ENCODE results near the gene CDY1B. TPM values are rescaled to one million over a fixed set of nuclear protein-coding genes. Genes with fewer than 3 reads are reported as not detected.
"Not testable (repeated sequence)": the region's sequence is repeated elsewhere in the genome, so short reads cannot be mapped to it uniquely, and the experiment has no call there.

Gene CDY1B, protein sequence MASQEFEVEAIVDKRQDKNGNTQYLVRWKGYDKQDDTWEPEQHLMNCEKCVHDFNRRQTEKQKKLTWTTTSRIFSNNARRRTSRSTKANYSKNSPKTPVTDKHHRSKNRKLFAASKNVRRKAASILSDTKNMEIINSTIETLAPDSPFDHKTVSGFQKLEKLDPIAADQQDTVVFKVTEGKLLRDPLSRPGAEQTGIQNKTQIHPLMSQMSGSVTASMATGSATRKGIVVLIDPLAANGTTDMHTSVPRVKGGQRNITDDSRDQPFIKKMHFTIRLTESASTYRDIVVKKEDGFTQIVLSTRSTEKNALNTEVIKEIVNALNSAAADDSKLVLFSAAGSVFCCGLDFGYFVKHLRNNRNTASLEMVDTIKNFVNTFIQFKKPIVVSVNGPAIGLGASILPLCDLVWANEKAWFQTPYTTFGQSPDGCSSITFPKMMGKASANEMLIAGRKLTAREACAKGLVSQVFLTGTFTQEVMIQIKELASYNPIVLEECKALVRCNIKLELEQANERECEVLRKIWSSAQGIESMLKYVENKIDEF
- total RNA-seq (ENCODE audit: low replicate concordance) = not detected in 2 replicates

DNA sequence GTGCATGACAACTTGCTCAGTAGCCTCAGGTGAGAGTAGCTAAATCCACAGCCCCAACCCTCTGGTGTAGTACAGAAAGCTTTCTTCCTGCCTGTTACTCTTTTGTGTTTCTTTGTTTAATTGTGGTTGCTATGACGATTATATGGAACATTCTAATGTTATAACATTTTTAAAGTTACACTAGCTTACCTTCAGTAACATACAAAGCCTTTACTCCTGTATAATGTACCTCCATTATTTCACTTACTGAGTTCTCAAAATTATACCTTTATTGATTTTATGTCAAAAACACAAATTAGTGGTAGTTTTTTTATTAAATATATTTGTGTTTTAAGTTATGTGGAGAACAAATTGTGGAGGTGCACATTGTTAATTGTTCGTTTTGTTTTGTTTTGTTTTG lies at the start of gene CDY1B:
TSS of gene CDY1B (minus strand) at position 101 of the 400 bp plus-strand sequence. CDS start 331 bp downstream, outside the sequence.
- H3K9ac ChIP-seq; H3K9me3 Mint-ChIP-seq; H3K27me3 ChIP-seq; H2AFZ ChIP-seq (replicated peaks); H3K79me2 ChIP-seq (ENCODE audit: low read depth); H3K27me3 Mint-ChIP-seq (ENCODE audit: insufficient read depth, low read depth); H3F3A ChIP-seq (ENCODE audit: low read depth); H3K9me3 ChIP-seq (ENCODE audit: low read depth); H3K36me3 ChIP-seq; H3K4me1 ChIP-seq; H3K27ac ChIP-seq; H3K4me3 ChIP-seq; H3K36me3 Mint-ChIP-seq; H3K4me2 ChIP-seq; H3K4me1 Mint-ChIP-seq; H4K20me1 ChIP-seq (ENCODE audit: low read depth); DNase-seq (ENCODE audit: low spot score); H3K27ac Mint-ChIP-seq; H3K4me3 Mint-ChIP-seq: not testable (repeated sequence)

DNA sequence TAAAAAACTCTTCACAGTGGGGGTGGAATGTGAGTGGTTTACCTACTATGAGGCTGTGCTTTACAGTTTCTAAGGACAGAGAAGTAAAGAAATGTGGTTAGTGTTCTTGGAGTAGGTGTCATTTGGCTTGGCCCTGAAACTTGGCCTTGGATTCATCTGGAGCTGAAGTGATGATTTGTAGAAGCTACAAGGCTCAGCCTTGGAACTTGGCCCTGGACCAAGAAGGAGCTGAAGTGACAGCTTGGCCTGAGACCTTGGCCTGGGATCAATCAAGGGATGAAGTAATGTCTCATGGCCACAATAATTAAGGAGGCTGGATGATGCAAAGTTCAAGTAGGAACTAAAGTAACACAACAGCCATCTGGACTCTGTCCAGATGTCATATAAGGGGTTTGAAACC lies 1.7 kb upstream of the CDY1B start:
- H4K20me1 ChIP-seq (ENCODE audit: low read depth); H3K9me3 ChIP-seq (ENCODE audit: low read depth); H3K79me2 ChIP-seq (ENCODE audit: low read depth); H3K27ac Mint-ChIP-seq; H3K4me1 ChIP-seq; H3K4me3 Mint-ChIP-seq; H3K4me2 ChIP-seq; H3K27ac ChIP-seq; H3K4me3 ChIP-seq; H3K9ac ChIP-seq; H3K36me3 Mint-ChIP-seq; H3K27me3 Mint-ChIP-seq (ENCODE audit: insufficient read depth, low read depth); H3K36me3 ChIP-seq; H3K4me1 Mint-ChIP-seq; H3K9me3 Mint-ChIP-seq; DNase-seq (ENCODE audit: low spot score); H3F3A ChIP-seq (ENCODE audit: low read depth); H2AFZ ChIP-seq (replicated peaks); H3K27me3 ChIP-seq: not testable (repeated sequence)

DNA sequence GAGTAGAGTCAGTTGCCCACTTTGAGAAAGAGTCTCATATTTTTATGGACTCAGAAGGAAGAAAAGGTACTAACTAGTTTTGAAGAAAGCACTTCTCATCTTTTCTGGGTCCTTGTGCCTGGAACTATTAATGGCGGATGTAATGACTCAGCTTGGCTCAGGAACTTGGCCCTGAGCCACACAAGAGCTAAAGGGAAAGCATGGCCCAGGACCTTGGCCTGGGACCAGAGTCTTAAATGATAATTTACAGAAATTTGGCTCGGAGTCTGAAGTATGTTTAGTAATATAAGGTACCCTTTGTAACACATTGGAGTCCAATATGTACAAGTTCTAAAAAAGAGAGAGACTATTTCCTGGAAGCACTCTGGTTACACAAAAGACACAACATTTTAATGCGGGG lies 4.6 kb downstream of the CDY1B start:
- not testable (repeated sequence) for H3K4me1 Mint-ChIP-seq; H3K27me3 Mint-ChIP-seq (ENCODE audit: insufficient read depth, low read depth); H3F3A ChIP-seq (ENCODE audit: low read depth); H2AFZ ChIP-seq (replicated peaks); H3K4me3 ChIP-seq; H4K20me1 ChIP-seq (ENCODE audit: low read depth); H3K9ac ChIP-seq; H3K79me2 ChIP-seq (ENCODE audit: low read depth); H3K4me3 Mint-ChIP-seq; DNase-seq (ENCODE audit: low spot score); H3K36me3 Mint-ChIP-seq; H3K27ac Mint-ChIP-seq; H3K27ac ChIP-seq; H3K27me3 ChIP-seq; H3K9me3 Mint-ChIP-seq; H3K36me3 ChIP-seq; H3K4me1 ChIP-seq; H3K4me2 ChIP-seq; H3K9me3 ChIP-seq (ENCODE audit: low read depth)

DNA sequence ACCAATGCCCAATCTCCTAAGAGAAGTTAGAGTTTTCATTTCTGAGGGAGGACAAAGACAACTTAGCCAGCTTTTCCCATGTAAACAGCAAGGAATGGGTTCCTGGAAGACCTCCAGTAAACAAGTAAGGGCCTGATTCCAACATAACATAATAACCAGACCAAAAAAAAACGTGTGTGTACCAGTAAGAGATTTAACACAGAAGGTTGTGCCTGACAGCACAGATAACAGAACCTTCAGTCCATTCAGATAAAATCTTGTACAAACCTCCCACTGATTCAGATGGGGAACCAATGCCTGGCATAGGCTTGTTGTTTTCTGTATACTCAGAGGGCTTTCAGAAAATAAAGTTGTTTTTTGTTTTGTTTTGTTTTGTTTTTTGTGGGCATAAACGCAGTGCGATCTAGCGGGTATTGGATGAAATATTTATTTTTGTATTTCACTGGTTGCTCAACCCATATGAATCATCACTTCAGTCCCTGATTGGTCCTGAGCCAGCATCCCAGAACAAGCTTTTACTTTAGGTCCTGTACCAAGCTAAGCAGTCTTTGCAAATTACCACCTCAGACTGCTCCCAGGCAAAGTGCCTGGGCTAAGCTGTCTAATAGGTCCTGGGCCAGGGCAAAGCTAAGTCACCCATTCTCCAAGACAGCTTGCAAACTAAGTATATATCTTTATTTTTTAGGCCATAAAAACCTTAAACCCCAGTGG lies 8.7 kb downstream of the CDY1B start:
- not testable (repeated sequence) for H3K4me1 ChIP-seq; H3K27me3 Mint-ChIP-seq (ENCODE audit: insufficient read depth, low read depth); H3K4me2 ChIP-seq; H3K9me3 Mint-ChIP-seq; H4K20me1 ChIP-seq (ENCODE audit: low read depth); H3K9ac ChIP-seq; H3K36me3 ChIP-seq; H3F3A ChIP-seq (ENCODE audit: low read depth); H3K27ac Mint-ChIP-seq; H3K4me3 Mint-ChIP-seq; H3K36me3 Mint-ChIP-seq; H3K9me3 ChIP-seq (ENCODE audit: low read depth); H3K27me3 ChIP-seq; H3K4me1 Mint-ChIP-seq; DNase-seq (ENCODE audit: low spot score); H3K4me3 ChIP-seq; H3K79me2 ChIP-seq (ENCODE audit: low read depth); H2AFZ ChIP-seq (replicated peaks); H3K27ac ChIP-seq

DNA sequence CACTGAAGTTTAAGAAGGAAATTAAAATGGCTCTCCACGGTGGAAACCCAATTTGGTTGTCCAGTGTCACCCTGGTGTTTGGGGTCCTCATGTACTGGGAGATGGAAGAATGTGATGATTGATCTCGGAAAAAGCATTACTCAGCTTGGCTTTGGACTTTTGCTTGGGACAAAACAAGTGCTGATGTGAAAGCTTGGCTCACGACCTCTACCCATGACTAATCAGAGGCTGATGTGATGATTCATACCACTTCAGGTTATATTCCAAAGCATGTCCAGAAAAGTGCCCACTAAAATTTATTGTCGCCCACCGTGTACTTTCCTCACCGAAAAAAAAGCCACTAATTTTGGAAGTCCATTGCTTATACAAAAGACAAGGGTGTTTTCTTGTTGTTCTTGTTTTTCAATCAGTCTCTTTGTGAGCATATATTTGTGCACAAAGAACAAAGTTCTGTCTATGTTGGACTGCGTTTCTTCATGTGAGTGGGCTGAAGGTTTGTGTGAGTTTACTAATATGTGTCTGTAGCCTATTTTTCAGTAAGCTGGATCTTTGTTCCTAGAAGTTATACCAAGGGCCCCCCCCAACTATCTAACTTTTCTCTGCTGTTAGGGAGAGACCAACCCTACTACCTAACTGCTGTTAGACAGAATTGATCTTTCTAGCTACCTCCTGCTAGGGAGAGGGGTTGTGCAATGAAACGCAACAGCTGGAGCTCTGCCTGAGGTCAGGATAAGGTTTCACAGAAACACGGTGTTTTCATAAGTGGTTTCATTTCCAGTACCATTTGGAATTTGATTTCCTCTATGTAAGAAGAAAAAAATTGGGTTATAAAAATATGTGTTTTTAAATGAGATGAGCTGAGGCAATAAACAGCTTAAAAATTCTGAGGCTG lies 21.4 kb downstream of the CDY1B start:
- not testable (repeated sequence) for H3K27ac ChIP-seq; H3K9me3 ChIP-seq (ENCODE audit: low read depth); H3K27me3 Mint-ChIP-seq (ENCODE audit: insufficient read depth, low read depth); H2AFZ ChIP-seq (replicated peaks); H3K4me2 ChIP-seq; H3K27ac Mint-ChIP-seq; H3K9ac ChIP-seq; H3K36me3 ChIP-seq; H3K79me2 ChIP-seq (ENCODE audit: low read depth); H4K20me1 ChIP-seq (ENCODE audit: low read depth); H3K36me3 Mint-ChIP-seq; H3K27me3 ChIP-seq; H3F3A ChIP-seq (ENCODE audit: low read depth); H3K4me1 ChIP-seq; DNase-seq (ENCODE audit: low spot score); H3K4me1 Mint-ChIP-seq; H3K4me3 ChIP-seq; H3K4me3 Mint-ChIP-seq; H3K9me3 Mint-ChIP-seq

Measured in neural progenitor cell (in vitro differentiated cells).